ENCODE results near the gene ZBTB6.

GRCh38 chr9:122922713-122923112, 9.6 kb upstream of the ZBTB6 start:
- TF ChIP-seq CTCF (conservative IDR thresholded peaks at IDR 0.05 in 1 of 2, IDR thresholded peaks at IDR 0.05 in 1 of 2; ENCODE audit: low read depth in 1 of 2, low read length in 2 of 2) (no peak), EZH2 (IDR thresholded peaks at IDR 0.05; ENCODE audit: low read length, missing control alignments) (no peak)
